Neuron (in vitro differentiated cells): ENCODE results near the gene DBF4B.
"Not testable (repeated sequence)": the region's sequence is repeated elsewhere in the genome, so short reads cannot be mapped to it uniquely, and the experiment has no call there.

Source experiments
- H2AFZ ChIP-seq: one replicate; pipeline ENCODE4 v1.6.1; 2013; ENCODE audit warnings: low read depth, mild to moderate bottlenecking, inconsistent platforms, low read length, moderate library complexity
- H3K27me3 ChIP-seq: one replicate; pipeline ENCODE4 v1.6.1; 2013; ENCODE audit warnings: low read length; ENCODE audit not compliant: insufficient read depth
- H3K36me3 ChIP-seq: one replicate; pipeline ENCODE4 v1.6.1; 2013; ENCODE audit warnings: low read length; ENCODE audit not compliant: insufficient read depth
- H3K4me1 ChIP-seq: one replicate; pipeline ENCODE4 v1.6.1; 2013; ENCODE audit warnings: low read length; ENCODE audit not compliant: insufficient read depth
- H3K4me3 ChIP-seq: 2 replicates; pipeline ENCODE4 v1.5.1; 2013; ENCODE audit warnings: mild to moderate bottlenecking, low read length, moderate library complexity
- H3K9me3 ChIP-seq: one replicate; pipeline ENCODE4 v1.6.1; 2013; ENCODE audit warnings: low read length

Gene DBF4B

DNA sequence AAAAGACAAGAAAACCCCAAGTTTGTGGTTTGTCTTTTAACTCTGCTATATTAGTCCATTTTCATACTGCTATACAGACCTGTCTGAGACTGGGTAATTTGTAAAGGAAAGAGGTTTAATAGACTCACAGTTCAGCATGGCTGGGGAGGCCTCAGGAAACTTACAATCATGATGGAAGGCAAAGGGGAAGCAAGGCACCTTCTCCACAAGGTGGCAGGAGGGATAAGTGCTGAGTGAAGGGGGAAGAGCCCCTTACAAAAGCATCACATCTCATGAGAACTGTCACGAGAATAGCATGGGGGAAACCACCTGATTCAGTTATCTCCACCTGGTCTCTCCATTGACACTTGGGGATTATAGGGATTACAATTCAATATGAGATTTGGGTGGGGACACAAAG, 36.8 kb downstream of the DBF4B start:
- no peaks in the 10 kb centered on the region for H3K4me1 ChIP-seq
- no peaks in the 10 kb centered on the region for H3K27me3 ChIP-seq
- no peak overlapping the region for H3K4me3 ChIP-seq
- no peaks in the 10 kb centered on the region for H3K9me3 ChIP-seq
- H3K36me3 ChIP-seq: peaks cover 36% of the 10 kb centered on the region
- no peak overlapping the region for H2AFZ ChIP-seq

DNA sequence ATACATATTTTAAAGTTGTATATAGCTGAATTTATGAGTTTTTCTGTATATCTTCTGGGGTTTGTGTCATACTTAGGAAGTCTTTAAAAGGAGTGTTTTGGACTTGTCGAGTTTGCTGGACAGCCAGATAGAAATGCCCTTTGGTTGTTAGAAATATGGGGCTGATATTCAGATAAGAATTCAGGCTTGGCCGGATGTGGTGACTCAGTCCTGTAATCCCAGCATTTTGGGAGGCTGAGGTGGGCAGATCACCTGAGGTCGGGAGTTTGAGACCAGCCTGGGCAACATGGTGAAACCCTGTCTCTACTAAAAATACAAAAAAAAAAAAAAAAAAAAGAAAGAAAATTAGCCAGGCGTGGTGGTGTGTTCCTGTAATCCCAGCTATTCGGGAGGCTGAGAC, 37.3 kb downstream of the DBF4B start:
- H3K27me3 ChIP-seq, H3K4me1 ChIP-seq, H2AFZ ChIP-seq, H3K4me3 ChIP-seq, H3K9me3 ChIP-seq: not testable (repeated sequence)
- peaks cover 40% of the 10 kb centered on the region for H3K36me3 ChIP-seq

DNA sequence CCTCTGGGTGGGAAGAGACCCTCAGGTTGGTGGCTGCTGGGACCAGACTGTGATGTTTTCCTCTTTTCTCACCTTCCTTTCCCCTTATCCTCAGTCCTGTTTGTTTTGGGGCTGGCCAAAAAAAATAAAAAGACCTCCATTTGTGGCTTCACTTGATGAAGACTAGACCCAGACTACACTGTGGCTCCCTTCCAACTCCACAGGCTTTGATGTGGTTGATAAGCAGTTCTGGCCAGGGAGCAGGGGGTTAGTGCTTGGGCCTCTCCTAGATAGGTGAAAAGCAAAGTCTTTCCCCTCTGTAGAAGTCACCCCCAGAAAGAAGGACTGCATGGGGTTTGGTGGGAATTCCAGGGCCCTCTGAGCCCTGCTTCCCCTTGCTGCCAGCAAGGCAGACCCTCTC, 39.1 kb downstream of the DBF4B start:
- no peaks in the 10 kb centered on the region for H3K9me3 ChIP-seq
- no peak overlapping the region for H3K4me3 ChIP-seq
- no peak overlapping the region for H2AFZ ChIP-seq
- peaks cover 38% of the 10 kb centered on the region for H3K36me3 ChIP-seq
- no peaks in the 10 kb centered on the region for H3K4me1 ChIP-seq
- no peaks in the 10 kb centered on the region for H3K27me3 ChIP-seq

DNA sequence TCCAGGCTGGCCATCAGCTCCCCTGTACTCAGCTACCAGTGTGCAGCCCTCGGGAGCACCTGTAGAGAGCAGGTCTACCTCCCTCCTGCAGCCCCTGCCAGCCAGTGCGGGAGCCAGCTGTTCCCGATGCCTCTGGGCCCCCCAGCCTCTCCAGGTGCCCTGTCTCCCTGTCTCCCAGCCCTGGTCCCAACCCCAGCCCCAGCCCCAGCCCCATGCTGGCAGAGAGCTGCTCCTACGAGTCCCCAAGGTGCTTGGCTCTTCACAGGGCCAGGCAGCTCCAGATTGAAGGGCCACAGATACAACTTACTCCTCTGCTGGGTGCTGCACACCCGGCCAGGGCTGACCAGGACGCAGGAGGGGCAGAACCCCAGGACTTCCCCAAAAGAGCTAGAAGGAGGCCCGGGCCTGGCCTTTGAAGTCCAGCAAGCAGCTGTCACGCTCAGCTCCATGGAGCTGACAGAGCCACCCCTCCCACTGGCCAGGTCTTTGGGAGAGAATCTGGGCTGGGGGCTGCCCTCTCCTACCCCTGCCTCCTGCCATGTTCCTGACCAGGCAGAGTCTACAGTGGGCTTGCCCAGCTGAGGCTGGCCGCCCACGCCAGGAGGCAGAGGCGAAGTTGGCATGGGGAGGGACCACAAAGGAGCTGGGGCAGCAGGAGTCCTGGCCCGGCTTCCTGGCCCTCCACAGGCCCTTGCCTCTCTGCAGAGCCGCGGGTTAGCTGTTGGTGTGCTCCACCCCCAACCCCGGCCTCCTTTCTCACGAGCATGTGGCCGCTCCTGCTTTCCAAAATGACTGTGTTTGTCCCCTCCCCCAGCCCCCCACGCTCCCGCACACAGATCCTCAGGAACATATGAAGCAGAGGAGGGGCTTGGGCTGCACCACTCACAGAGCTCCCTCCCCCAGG, 40.9 kb downstream of the DBF4B start:
- Histone ChIP-seq H3K9me3 (no peaks in the 10 kb centered on the region), H3K36me3 (peaks cover 36% of the 10 kb centered on the region), H3K27me3 (no peaks in the 10 kb centered on the region), H2AFZ (no peak overlapping the region), H3K4me1 (no peaks in the 10 kb centered on the region), H3K4me3 (no peak overlapping the region)

DNA sequence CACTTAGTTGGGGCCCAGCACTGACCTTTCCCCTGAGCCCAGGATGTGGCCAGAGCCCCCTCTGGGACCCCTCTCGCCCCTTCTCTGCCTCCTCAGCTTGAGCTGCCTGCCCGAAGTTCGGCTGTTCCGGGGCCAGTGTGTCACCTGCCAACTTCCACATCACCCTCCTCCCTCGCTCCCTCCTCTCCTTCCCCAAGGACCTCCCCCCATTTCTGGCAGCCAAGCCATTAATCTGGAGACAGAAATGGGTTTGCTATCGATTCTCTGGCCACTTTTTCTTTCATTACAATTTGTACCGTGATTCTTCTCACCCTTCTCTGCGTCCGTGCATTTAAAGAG, 41.5 kb downstream of the DBF4B start:
- Histone ChIP-seq H3K36me3 (peaks cover 36% of the 10 kb centered on the region), H3K9me3 (no peaks in the 10 kb centered on the region), H2AFZ (no peak overlapping the region), H3K27me3 (no peaks in the 10 kb centered on the region), H3K4me3 (no peak overlapping the region), H3K4me1 (no peaks in the 10 kb centered on the region)

DNA sequence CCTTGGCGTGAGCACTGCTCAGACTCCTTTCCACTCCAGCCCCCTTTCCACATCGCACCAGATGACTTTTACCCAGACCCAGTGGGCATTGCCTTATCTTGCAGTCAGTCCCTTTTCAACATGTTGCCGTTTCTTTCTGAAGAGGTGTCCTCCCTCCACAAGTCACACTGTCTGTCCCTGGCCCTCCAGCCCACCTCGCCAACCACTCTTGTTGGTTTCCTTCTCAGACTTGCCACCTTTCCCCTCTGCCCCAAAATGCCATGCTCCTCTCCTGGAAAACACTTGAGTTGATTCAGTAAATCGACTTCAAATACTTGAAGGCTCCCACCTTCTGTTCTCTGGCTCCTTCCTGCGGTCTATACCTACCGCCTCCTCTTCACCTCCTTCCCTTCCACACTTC, 42.9 kb downstream of the DBF4B start:
- H3K4me3 ChIP-seq: no peak overlapping the region
- no peak overlapping the region for H2AFZ ChIP-seq
- no peaks in the 10 kb centered on the region for H3K9me3 ChIP-seq
- H3K4me1 ChIP-seq: no peaks in the 10 kb centered on the region
- H3K27me3 ChIP-seq: no peaks in the 10 kb centered on the region
- peaks cover 36% of the 10 kb centered on the region for H3K36me3 ChIP-seq

DNA sequence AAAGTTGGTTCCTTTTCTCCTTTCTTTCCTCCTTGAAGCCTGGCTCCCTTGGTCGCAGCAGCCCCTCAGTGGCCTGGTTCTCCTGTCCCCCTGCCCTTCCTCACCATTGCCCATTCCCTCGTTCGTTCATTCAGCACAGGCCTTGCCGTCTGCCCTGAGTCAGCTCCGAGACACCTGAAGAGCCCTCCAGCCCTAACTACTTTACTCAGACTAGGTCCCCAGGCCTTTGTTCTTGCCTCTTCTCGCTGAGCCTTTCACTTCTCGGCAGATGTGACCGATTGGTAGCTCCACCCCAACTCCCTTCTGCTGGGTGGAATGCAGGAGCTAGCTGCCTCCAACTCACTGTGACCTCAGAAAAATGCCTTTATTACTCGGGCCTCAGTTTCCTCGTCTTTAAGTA, 43.3 kb downstream of the DBF4B start:
- Histone ChIP-seq H3K9me3 (no peaks in the 10 kb centered on the region), H3K27me3 (no peaks in the 10 kb centered on the region), H3K4me3 (no peak overlapping the region), H2AFZ (no peak overlapping the region), H3K36me3 (peaks cover 35% of the 10 kb centered on the region), H3K4me1 (no peaks in the 10 kb centered on the region)

DNA sequence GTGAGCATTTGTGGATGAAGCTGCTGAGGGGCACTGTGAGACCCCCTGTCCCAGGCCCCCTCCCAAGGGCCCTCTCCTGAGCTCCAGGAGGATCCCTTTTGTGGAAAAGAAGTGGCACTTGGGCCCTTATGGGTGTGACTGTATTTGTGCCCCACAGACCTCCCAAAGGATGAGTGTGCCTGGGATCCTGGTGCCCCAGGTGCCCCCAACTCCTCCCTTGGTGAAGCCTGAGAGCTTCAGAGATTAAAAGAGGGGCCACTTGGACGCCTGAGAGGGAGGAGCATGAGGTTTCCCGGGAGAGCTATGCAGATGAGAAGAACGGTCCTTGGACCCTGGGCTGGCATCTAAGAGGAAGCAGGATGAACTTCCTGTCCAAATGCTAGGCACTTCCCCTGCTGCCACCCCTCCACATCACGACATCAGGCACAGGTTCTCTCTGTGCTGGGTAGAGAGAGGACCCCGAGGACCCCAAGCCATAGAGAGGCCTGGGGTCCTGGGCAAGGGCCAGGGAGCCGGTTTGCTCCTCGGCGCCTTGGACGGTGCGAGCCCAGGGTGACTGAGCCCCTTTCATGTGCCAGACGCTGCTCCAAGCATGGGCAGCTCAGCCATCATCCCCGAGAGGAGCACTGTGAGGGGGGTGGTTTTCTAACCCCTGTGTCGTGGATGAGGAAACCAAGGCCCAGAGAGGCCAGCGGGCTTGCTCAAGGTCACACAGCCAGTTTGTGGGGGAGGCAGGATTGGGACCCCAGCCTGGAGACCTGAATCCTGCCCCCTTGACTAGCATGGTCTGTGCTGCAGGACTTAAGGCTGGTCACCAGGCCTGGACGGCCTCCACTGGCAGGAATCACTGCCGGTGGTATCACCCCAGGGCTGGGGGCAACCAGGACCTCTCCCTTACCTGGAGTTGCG, 44.7 kb downstream of the DBF4B start:
- peaks cover 5% of the 10 kb centered on the region for H3K27me3 ChIP-seq
- peaks cover 21% of the 10 kb centered on the region for H3K36me3 ChIP-seq
- no peaks in the 10 kb centered on the region for H3K4me1 ChIP-seq
- no peak overlapping the region for H3K4me3 ChIP-seq
- no peak overlapping the region for H2AFZ ChIP-seq
- no peaks in the 10 kb centered on the region for H3K9me3 ChIP-seq

DNA sequence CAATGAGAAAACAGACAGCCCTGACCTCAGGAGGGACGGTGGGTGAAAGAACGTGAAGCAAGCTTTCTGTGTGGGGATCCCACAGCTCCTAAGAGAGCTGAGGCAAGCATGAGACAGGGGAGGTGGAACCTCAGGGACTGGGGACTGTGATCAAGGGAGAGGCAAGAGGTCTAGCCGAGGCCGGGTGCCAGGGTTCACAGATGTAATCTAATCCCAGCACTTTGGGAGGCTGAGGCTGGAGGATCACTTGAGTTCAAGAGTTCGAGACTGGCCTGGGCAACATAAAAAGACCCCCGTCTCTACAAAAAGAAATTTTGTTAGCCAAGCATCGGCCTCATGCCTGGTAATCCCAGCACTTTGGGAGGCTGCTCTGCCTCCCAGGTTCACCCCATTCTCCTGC, 45.8 kb downstream of the DBF4B start:
- peaks cover 7% of the 10 kb centered on the region for H3K27me3 ChIP-seq
- no peak overlapping the region for H2AFZ ChIP-seq

DNA sequence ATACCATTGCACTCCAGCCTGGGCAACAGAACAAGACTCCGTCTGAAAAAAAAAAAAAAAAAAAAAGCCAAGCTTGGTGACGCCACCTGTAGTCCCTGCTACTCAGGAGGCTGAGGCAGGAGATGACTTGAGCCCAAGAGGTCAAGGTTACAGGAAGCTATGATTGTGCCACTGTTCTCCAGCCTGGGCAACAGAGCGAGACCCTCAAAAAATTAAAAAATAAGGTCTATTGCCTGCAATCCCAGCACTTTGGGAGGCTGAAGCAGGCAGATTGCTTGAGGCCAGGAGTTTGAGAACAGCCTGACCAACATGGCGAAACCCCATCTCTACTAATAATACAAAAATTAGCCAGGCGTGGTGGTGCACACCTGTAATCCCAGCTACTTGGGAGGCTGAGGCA, 46.7 kb downstream of the DBF4B start:
- H3K36me3 ChIP-seq, H3K4me3 ChIP-seq, H2AFZ ChIP-seq, H3K9me3 ChIP-seq: not testable (repeated sequence)
- peaks cover 10% of the 10 kb centered on the region for H3K4me1 ChIP-seq
- peaks cover 15% of the 10 kb centered on the region for H3K27me3 ChIP-seq

More for the DNA sequence above, 45.8 kb downstream of the DBF4B start:
- H3K9me3 ChIP-seq: no peaks in the 10 kb centered on the region
- peaks cover 11% of the 10 kb centered on the region for H3K36me3 ChIP-seq
- no peak overlapping the region for H3K4me3 ChIP-seq
- peaks cover 1% of the 10 kb centered on the region for H3K4me1 ChIP-seq

DNA sequence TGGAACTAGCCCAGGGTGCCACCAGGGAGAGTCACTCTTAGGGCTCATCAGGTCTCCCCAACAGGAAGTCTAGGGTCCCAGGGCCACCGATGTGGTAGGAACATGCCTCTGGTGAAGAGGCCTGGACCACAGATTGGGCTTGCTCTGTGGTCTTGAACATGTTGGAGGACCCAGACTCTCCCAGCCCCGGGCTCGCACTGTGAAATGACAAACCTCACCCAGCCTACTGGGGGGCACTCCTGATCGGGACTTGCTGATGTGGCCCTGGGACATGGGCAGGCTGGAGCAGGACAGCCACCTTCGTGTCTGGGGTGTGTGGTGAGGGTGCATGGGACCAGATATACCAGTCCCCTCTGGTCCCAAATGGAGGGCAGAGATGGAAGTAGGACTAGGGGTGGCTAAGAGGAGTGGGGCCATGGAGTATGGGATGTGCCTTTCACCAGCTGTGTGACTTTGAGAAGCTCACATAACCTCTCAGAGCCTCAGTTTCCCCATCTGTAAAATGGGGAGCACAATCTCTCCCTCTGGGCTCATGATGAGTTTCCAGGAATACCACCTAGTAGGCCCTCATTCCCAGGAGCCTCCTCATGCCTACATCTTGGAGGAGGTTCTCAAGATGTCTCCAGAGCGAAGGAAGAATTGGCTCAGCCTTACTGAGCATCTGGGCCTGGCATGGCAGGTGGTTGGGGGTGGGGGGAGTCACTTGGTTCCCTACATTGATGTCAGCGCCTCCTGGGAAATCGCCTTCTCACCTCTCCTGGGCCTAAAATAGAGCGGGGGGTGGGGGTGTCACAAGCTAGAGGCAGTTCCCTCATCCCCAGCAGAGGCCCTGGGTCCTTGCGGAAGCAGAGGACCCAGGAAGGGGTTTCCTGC, 48.8 kb downstream of the DBF4B start:
- no peak overlapping the region for H3K4me3 ChIP-seq
- no peaks in the 10 kb centered on the region for H3K9me3 ChIP-seq
- no peaks in the 10 kb centered on the region for H3K36me3 ChIP-seq
- H3K4me1 ChIP-seq: peaks cover 12% of the 10 kb centered on the region
- no peak overlapping the region for H2AFZ ChIP-seq
- H3K27me3 ChIP-seq: peaks cover 20% of the 10 kb centered on the region

DNA sequence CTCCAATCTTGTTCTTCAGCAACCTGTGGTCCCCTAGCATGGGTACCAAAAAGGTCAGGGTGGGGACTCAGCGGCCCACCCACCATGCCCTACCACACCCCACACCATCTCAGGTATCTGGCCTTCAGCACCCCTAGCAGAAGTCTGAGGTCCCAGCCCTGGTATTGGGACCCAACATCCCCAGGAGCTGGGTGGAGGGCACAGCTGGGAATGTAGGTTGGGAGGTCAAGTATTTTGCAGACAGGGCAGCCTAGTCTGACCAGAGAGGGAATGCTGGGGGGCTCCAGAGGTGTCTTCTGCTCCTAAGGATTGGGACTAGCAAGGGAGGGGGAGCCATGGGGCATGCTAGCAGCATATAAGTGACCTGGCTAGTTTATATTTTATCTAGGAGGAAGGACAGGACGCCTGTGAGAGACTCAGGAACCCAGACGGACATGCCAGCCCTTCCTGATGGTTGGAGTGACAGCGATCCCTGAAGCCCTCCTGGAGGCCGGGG, 49.5 kb downstream of the DBF4B start:
- Histone ChIP-seq H3K4me3 (peak overlapping the region; percentile 38), H3K27me3 (peaks cover 20% of the 10 kb centered on the region), H3K4me1 (peaks cover 12% of the 10 kb centered on the region), H3K36me3 (no peaks in the 10 kb centered on the region), H2AFZ (peak overlapping the region; percentile 89), H3K9me3 (no peaks in the 10 kb centered on the region)
